HCT116 (cell line): ENCODE results near the gene NABP1.

Experiments used
- EZH2 ChIP-seq: fragments of 200-600 bp; sonication (generic); IDR thresholded peaks from 2 replicates; pipeline ENCODE4 v1.6.1; 2017; ENCODE audit warnings: antibody characterized with exemption, mixed run types
- JUND ChIP-seq: IDR thresholded peaks from 2 replicates; pipeline ENCODE4 v1.6.1; 2012
- POLR2A ChIP-seq: IDR thresholded peaks from 2 replicates; pipeline ENCODE4 v1.7.0; 2011; ENCODE audit warnings: borderline replicate concordance; ENCODE audit not compliant: insufficient read depth, insufficient read length; ENCODE audit errors: extremely low read depth
- SRF ChIP-seq: IDR thresholded peaks from 2 replicates; pipeline ENCODE4 v1.6.1; 2012; ENCODE audit warnings: low read depth
- TF ChIP-seq, protein P1 (sequence below), 3 experiments: fragments of 200-600 bp in 1 of 3; sonication (generic) in 1 of 3; IDR thresholded peaks in 2 of 3; conservative IDR thresholded peaks in 1 of 3; 2 replicates each; pipeline ENCODE4 v1.5.1; 2012 to 2017; ENCODE audit warnings: low read depth in 2 of 3, low read length in 2 of 3, antibody characterized with exemption in 1 of 3, borderline replicate concordance in 1 of 3, control low read depth in 1 of 3, mild to moderate bottlenecking in 1 of 3, mixed read lengths in 1 of 3, mixed run types in 1 of 3, moderate library complexity in 1 of 3; ENCODE audit not compliant: insufficient read depth in 1 of 3
- TF ChIP-seq, protein P2 (sequence below): IDR thresholded peaks from 2 replicates; pipeline ENCODE4 v1.6.1; 2012
- TF ChIP-seq, protein P3 (sequence below): IDR thresholded peaks from 2 replicates; pipeline ENCODE4 v1.6.1; 2012; ENCODE audit warnings: low read depth
- TF ChIP-seq, protein P4 (sequence below): IDR thresholded peaks from 2 replicates; pipeline ENCODE4 v1.6.1; 2011; ENCODE audit warnings: mild to moderate bottlenecking, low read length, moderate library complexity; ENCODE audit not compliant: insufficient replicate concordance; ENCODE audit errors: extremely low read depth

DNA sequence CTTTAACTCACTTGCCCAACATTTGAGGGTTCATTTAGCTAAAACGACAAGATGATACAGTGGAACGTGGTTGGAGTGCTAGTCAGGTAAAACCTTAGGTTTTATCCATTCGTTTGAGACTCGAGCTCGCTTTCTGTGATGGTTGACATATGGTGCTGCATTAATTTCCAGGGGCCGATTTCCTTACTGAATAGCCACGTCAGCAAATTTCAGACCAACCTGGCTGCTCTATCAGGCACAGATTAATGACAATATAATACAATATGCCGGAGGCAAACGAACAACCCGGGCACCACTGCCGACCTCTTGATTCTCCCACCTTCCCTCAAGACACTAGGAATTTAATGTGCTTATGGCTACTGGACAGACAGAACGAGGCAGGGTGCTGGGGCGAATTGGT, 42.0 kb downstream of the NABP1 start:
- TF ChIP-seq EZH2: no peak
- TF ChIP-seq POLR2A: no peak
- TF ChIP-seq JUND: no peak
- TF ChIP-seq, protein P1, sequence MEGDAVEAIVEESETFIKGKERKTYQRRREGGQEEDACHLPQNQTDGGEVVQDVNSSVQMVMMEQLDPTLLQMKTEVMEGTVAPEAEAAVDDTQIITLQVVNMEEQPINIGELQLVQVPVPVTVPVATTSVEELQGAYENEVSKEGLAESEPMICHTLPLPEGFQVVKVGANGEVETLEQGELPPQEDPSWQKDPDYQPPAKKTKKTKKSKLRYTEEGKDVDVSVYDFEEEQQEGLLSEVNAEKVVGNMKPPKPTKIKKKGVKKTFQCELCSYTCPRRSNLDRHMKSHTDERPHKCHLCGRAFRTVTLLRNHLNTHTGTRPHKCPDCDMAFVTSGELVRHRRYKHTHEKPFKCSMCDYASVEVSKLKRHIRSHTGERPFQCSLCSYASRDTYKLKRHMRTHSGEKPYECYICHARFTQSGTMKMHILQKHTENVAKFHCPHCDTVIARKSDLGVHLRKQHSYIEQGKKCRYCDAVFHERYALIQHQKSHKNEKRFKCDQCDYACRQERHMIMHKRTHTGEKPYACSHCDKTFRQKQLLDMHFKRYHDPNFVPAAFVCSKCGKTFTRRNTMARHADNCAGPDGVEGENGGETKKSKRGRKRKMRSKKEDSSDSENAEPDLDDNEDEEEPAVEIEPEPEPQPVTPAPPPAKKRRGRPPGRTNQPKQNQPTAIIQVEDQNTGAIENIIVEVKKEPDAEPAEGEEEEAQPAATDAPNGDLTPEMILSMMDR (IDR thresholded peaks at IDR 0.05 in 2 of 3, conservative IDR thresholded peaks at IDR 0.05 in 1 of 3; ENCODE audit: borderline replicate concordance in 1 of 3, insufficient read depth in 1 of 3, low read depth in 2 of 3, low read length in 2 of 3): no peak
- TF ChIP-seq, protein P2, sequence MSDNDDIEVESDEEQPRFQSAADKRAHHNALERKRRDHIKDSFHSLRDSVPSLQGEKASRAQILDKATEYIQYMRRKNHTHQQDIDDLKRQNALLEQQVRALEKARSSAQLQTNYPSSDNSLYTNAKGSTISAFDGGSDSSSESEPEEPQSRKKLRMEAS: no peak
- TF ChIP-seq, protein P3, sequence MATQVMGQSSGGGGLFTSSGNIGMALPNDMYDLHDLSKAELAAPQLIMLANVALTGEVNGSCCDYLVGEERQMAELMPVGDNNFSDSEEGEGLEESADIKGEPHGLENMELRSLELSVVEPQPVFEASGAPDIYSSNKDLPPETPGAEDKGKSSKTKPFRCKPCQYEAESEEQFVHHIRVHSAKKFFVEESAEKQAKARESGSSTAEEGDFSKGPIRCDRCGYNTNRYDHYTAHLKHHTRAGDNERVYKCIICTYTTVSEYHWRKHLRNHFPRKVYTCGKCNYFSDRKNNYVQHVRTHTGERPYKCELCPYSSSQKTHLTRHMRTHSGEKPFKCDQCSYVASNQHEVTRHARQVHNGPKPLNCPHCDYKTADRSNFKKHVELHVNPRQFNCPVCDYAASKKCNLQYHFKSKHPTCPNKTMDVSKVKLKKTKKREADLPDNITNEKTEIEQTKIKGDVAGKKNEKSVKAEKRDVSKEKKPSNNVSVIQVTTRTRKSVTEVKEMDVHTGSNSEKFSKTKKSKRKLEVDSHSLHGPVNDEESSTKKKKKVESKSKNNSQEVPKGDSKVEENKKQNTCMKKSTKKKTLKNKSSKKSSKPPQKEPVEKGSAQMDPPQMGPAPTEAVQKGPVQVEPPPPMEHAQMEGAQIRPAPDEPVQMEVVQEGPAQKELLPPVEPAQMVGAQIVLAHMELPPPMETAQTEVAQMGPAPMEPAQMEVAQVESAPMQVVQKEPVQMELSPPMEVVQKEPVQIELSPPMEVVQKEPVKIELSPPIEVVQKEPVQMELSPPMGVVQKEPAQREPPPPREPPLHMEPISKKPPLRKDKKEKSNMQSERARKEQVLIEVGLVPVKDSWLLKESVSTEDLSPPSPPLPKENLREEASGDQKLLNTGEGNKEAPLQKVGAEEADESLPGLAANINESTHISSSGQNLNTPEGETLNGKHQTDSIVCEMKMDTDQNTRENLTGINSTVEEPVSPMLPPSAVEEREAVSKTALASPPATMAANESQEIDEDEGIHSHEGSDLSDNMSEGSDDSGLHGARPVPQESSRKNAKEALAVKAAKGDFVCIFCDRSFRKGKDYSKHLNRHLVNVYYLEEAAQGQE: no peak
- no peak for TF ChIP-seq SRF
- TF ChIP-seq, protein P4, sequence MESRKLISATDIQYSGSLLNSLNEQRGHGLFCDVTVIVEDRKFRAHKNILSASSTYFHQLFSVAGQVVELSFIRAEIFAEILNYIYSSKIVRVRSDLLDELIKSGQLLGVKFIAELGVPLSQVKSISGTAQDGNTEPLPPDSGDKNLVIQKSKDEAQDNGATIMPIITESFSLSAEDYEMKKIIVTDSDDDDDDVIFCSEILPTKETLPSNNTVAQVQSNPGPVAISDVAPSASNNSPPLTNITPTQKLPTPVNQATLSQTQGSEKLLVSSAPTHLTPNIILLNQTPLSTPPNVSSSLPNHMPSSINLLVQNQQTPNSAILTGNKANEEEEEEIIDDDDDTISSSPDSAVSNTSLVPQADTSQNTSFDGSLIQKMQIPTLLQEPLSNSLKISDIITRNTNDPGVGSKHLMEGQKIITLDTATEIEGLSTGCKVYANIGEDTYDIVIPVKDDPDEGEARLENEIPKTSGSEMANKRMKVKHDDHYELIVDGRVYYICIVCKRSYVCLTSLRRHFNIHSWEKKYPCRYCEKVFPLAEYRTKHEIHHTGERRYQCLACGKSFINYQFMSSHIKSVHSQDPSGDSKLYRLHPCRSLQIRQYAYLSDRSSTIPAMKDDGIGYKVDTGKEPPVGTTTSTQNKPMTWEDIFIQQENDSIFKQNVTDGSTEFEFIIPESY: no peak
